Trophoblast cell (in vitro differentiated cells and primary cell): ENCODE data around the gene ZNF227.

Experiments
- DNase-seq, 2 donors: peaks; one replicate each; pipeline ENCODE4 v3.0.0-alpha.2; 2016
- H2AFZ ChIP-seq: 2 replicates; pipeline ENCODE4 v1.6.1; 2013; ENCODE audit warnings: low read length, moderate library complexity, mild to moderate bottlenecking; ENCODE audit not compliant: insufficient read depth, poor library complexity
- H2AK5ac ChIP-seq: 2 replicates; pipeline ENCODE4 v1.6.1; 2013; ENCODE audit warnings: mild to moderate bottlenecking, low read length
- H2BK120ac ChIP-seq: 2 replicates; pipeline ENCODE4 v1.6.1; 2013; ENCODE audit warnings: low read length, mild to moderate bottlenecking, moderate library complexity; ENCODE audit not compliant: insufficient read depth, poor library complexity
- H2BK12ac ChIP-seq: 2 replicates; pipeline ENCODE4 v1.6.1; 2013; ENCODE audit warnings: mild to moderate bottlenecking, low read length, moderate library complexity
- H2BK5ac ChIP-seq: 2 replicates; pipeline ENCODE4 v1.6.1; 2013; ENCODE audit warnings: low read length, low read depth, moderate library complexity, mild to moderate bottlenecking; ENCODE audit not compliant: poor library complexity
- H3K14ac ChIP-seq: 2 replicates; pipeline ENCODE4 v1.6.1; 2013; ENCODE audit warnings: mild to moderate bottlenecking, low read length
- H3K18ac ChIP-seq: 2 replicates; pipeline ENCODE4 v1.6.1; 2013; ENCODE audit warnings: mild to moderate bottlenecking, low read length
- H3K23ac ChIP-seq: 2 replicates; pipeline ENCODE4 v1.6.1; 2013; ENCODE audit warnings: low read length
- H3K27ac ChIP-seq: 2 replicates; pipeline ENCODE4 v1.5.1; 2013; ENCODE audit warnings: low read depth, mild to moderate bottlenecking, inconsistent platforms, low read length, moderate library complexity
- H3K27me3 ChIP-seq: 2 replicates; pipeline ENCODE4 v1.6.1; 2013; ENCODE audit warnings: inconsistent platforms, mild to moderate bottlenecking, low read length, moderate library complexity; ENCODE audit not compliant: insufficient read depth
- H3K36me3 ChIP-seq, 2 experiments: 1 replicate in 1 of 2; 2 replicates in 1 of 2; pipeline ENCODE4 v1.6.1; 2013; ENCODE audit warnings: low read length in 2 of 2, mild to moderate bottlenecking in 2 of 2, moderate library complexity in 1 of 2; ENCODE audit not compliant: insufficient read depth in 2 of 2, control insufficient read depth in 1 of 2
- H3K4ac ChIP-seq: 2 replicates; pipeline ENCODE4 v1.6.1; 2013; ENCODE audit warnings: low read depth, mild to moderate bottlenecking, low read length, moderate library complexity
- H3K4me1 ChIP-seq, 2 experiments: 1 replicate in 1 of 2; 2 replicates in 1 of 2; pipeline ENCODE4 v1.6.1; 2013; ENCODE audit warnings: low read length in 2 of 2, mild to moderate bottlenecking in 2 of 2, moderate library complexity in 1 of 2; ENCODE audit not compliant: insufficient read depth in 2 of 2, control insufficient read depth in 1 of 2
- H3K4me2 ChIP-seq: 2 replicates; pipeline ENCODE4 v1.6.1; 2013; ENCODE audit warnings: inconsistent platforms, mild to moderate bottlenecking, low read length, moderate library complexity
- H3K4me3 ChIP-seq: 2 replicates; pipeline ENCODE4 v1.5.1; 2013; ENCODE audit warnings: mild to moderate bottlenecking, low read depth, low read length, inconsistent platforms
- H3K79me1 ChIP-seq: one replicate; pipeline ENCODE4 v1.6.1; 2013; ENCODE audit warnings: low read length
- H3K79me2 ChIP-seq: 2 replicates; pipeline ENCODE4 v1.6.1; 2013; ENCODE audit warnings: low read length, mild to moderate bottlenecking; ENCODE audit not compliant: control insufficient read depth, insufficient read depth, poor library complexity
- H3K9ac ChIP-seq: 2 replicates; pipeline ENCODE4 v1.6.1; 2013; ENCODE audit warnings: mild to moderate bottlenecking, low read length
- H3K9me3 ChIP-seq: 2 replicates; pipeline ENCODE4 v1.6.1; 2013; ENCODE audit warnings: low read depth, mild to moderate bottlenecking, control low read depth, inconsistent platforms, low read length; ENCODE audit not compliant: insufficient read depth
- H4K12ac ChIP-seq: 2 replicates; pipeline ENCODE4 v1.6.1; 2013; ENCODE audit warnings: low read depth, mild to moderate bottlenecking, low read length, moderate library complexity
- H4K8ac ChIP-seq: 2 replicates; pipeline ENCODE4 v1.6.1; 2013; ENCODE audit warnings: low read depth, mild to moderate bottlenecking, low read length, moderate library complexity
- H4K91ac ChIP-seq: one replicate; pipeline ENCODE4 v1.6.1; 2013; ENCODE audit warnings: low read depth, mild to moderate bottlenecking, low read length, moderate library complexity
- WGBS: extraction: QIAGEN DNeasy Blood & Tissue Kit; methylation state at CpG from one replicate; pipeline ENCODE4 v1.1.7; 2013; ENCODE audit warnings: missing lambda C conversion rate; ENCODE audit not compliant: insufficient read length, insufficient coverage; ENCODE audit errors: extremely low coverage; 5-methylcytosine and 5-hydroxymethylcytosine counted together

ZNF227 gene

DNA sequence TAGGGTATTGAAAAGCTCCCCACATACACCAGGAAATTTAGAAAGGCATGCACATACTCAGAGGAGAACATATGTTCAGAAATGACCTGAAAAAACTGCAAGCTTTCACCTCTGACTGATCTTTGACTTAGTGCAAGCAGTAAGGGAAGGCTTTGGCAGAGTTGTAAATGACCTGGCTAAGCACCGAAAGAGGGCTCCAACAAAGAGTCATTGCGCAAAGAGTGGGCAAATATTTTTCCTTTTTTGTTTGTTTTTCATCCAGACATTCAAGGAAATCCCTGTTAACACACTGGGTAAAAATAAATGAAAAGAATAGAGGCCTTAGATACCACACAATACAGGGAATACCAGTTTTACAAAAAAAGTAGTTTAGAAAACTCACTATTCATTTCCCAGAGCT lies 42.2 kb downstream of the ZNF227 start:
- no peak overlapping the region for H4K8ac ChIP-seq

GRCh38 chr19:44255705-44256411 lies 43.5 kb downstream of the ZNF227 start:
- Histone ChIP-seq H3K4me2 (no peak overlapping the region), H3K79me2 (no peaks in the 10 kb centered on the region), H3K18ac (no peak overlapping the region), H3K9ac (no peak overlapping the region), H3K4me3 (no peak overlapping the region), H2BK120ac (no peak overlapping the region), H3K4ac (no peak overlapping the region), H4K8ac (no peak overlapping the region), H2AK5ac (no peak overlapping the region), H3K4me1 (no peaks in the 10 kb centered on the region), H4K91ac (no peak overlapping the region), H2BK12ac (no peak overlapping the region), H4K12ac (no peak overlapping the region), H3K9me3 (no peaks in the 10 kb centered on the region), H3K27me3 (no peaks in the 10 kb centered on the region), H2AFZ (no peak overlapping the region), H3K14ac (no peak overlapping the region), H3K23ac (no peak overlapping the region), H2BK5ac (no peak overlapping the region), H3K27ac (no peak overlapping the region), H3K36me3 (no peaks in the 10 kb centered on the region), H3K79me1 (no peaks in the 10 kb centered on the region)
- DNase-seq, result no peak

More for the DNA sequence above, 42.2 kb downstream of the ZNF227 start:
- Histone ChIP-seq H3K27ac (no peak overlapping the region), H3K4ac (no peak overlapping the region), H3K36me3 (no peaks in the 10 kb centered on the region), H3K9me3 (no peaks in the 10 kb centered on the region), H3K4me3 (no peak overlapping the region), H3K9ac (no peak overlapping the region), H2AFZ (no peak overlapping the region), H2BK120ac (no peak overlapping the region), H2BK12ac (no peak overlapping the region), H4K12ac (no peak overlapping the region), H3K23ac (no peak overlapping the region), H3K4me1 (no peaks in the 10 kb centered on the region), H3K18ac (no peak overlapping the region), H3K27me3 (no peaks in the 10 kb centered on the region), H3K14ac (no peak overlapping the region), H4K91ac (no peak overlapping the region), H2AK5ac (no peak overlapping the region), H3K4me2 (no peak overlapping the region), H2BK5ac (no peak overlapping the region), H3K79me2 (no peaks in the 10 kb centered on the region), H3K79me1 (no peaks in the 10 kb centered on the region)
- no CpG with 5 or more reads among the region's 2 CpGs for whole genome bisulfite sequencing
- no peak for DNase-seq

- no CpG with 5 or more reads among the region's 1 CpG for WGBS
- H2BK12ac ChIP-seq, result no peak overlapping the region
- DNase-seq, result no peak
Observed at GRCh38 chr19:44258136-44258535, 45.8 kb downstream of the ZNF227 start.

DNA sequence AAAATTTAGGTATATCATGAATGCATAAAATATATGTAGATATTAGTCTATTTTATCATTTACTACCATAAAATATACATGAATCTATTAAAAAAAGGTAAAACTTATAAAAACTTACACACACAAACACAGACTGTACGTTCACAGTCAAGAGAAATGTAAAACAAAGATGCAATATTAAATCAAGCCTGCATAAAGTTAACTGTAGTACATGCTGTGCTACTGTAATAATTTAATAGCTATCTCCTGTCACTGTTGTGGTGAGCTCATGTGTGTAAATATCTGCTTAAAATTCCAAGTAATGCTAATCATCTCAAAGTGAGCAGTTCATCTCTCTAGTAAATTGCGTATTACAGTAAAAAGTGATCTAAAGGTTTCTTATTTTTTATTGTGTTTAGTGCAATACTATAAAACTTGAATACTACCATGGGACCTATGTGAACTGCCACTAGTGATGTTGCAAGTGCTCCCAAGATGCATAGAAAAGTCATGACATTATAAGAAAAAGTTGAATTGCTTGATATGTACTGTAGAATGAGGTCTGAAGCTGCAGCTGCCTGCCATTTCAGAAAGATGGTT lies 46.6 kb downstream of the ZNF227 start:
- H2BK120ac ChIP-seq, result no peak overlapping the region
- no peak for DNase-seq
- H3K18ac ChIP-seq, result no peak overlapping the region
- H3K14ac ChIP-seq, result no peak overlapping the region
- no peak overlapping the region for H4K91ac ChIP-seq
- H4K8ac ChIP-seq, result no peak overlapping the region
- no peak overlapping the region for H3K9ac ChIP-seq
- H3K4ac ChIP-seq, result no peak overlapping the region
- H3K4me3 ChIP-seq, result no peak overlapping the region
- no peak overlapping the region for H3K4me2 ChIP-seq
- no peaks in the 10 kb centered on the region for H3K9me3 ChIP-seq
- H3K4me1 ChIP-seq, result no peaks in the 10 kb centered on the region
- H3K79me1 ChIP-seq, result no peaks in the 10 kb centered on the region
- H3K36me3 ChIP-seq, result no peaks in the 10 kb centered on the region
- H2AFZ ChIP-seq, result no peak overlapping the region
- H3K79me2 ChIP-seq, result no peaks in the 10 kb centered on the region
- H3K27me3 ChIP-seq, result no peaks in the 10 kb centered on the region
- H2AK5ac ChIP-seq, result no peak overlapping the region
- WGBS, result no CpG with 5 or more reads among the region's 2 CpGs
- no peak overlapping the region for H2BK5ac ChIP-seq
- no peak overlapping the region for H2BK12ac ChIP-seq
- H3K23ac ChIP-seq, result no peak overlapping the region
- H3K27ac ChIP-seq, result no peak overlapping the region
- H4K12ac ChIP-seq, result no peak overlapping the region

More at GRCh38 chr19:44258136-44258535, 45.8 kb downstream of the ZNF227 start:
- H3K79me1 ChIP-seq, result no peaks in the 10 kb centered on the region
- no peak overlapping the region for H3K14ac ChIP-seq
- H3K9me3 ChIP-seq, result no peaks in the 10 kb centered on the region
- no peak overlapping the region for H3K18ac ChIP-seq
- H3K27me3 ChIP-seq, result no peaks in the 10 kb centered on the region
- H2BK5ac ChIP-seq, result no peak overlapping the region
- H2BK120ac ChIP-seq, result no peak overlapping the region
- H3K4me1 ChIP-seq, result no peaks in the 10 kb centered on the region
- no peaks in the 10 kb centered on the region for H3K79me2 ChIP-seq
- no peaks in the 10 kb centered on the region for H3K36me3 ChIP-seq
- no peak overlapping the region for H3K4me3 ChIP-seq
- no peak overlapping the region for H2AK5ac ChIP-seq
- H3K4me2 ChIP-seq, result no peak overlapping the region
- H2AFZ ChIP-seq, result no peak overlapping the region
- no peak overlapping the region for H4K8ac ChIP-seq
- H4K91ac ChIP-seq, result no peak overlapping the region
- no peak overlapping the region for H3K4ac ChIP-seq
- no peak overlapping the region for H3K23ac ChIP-seq
- H4K12ac ChIP-seq, result no peak overlapping the region
- H3K9ac ChIP-seq, result no peak overlapping the region
- no peak overlapping the region for H3K27ac ChIP-seq
